GM12878 (cell line): Measurements from ENCODE around the gene RNF186.

ENCODE experiments used
- CUX1 ChIP-seq: IDR thresholded peaks from 2 replicates; pipeline ENCODE4 v1.6.1; 2012; ENCODE audit warnings: improper control_type of control experiment, low read depth, low read length; ENCODE audit not compliant: insufficient replicate concordance
- ETV6 ChIP-seq, 2 experiments: fragments of 450-650 bp in 1 of 2; IDR thresholded peaks in 1 of 2; conservative IDR thresholded peaks in 1 of 2; 2 replicates each; pipeline ENCODE4 v1.6.1; 2014; ENCODE audit warnings: antibody characterized with exemption in 1 of 2, borderline replicate concordance in 1 of 2, low read depth in 1 of 2, mild to moderate bottlenecking in 1 of 2, moderate library complexity in 1 of 2
- EZH2 ChIP-seq: IDR thresholded peaks from 2 replicates; pipeline ENCODE4 v1.6.1; 2012; ENCODE audit warnings: low read depth, mild to moderate bottlenecking, control low read depth, inconsistent platforms, low read length, borderline replicate concordance; ENCODE audit not compliant: control insufficient read depth
- HDAC6 ChIP-seq: fragments of 200-600 bp; sonication (generic); IDR thresholded peaks from one replicate; pipeline ENCODE4 v1.8.0; 2017; ENCODE audit warnings: antibody characterized with exemption; ENCODE audit not compliant: unreplicated experiment
- TF ChIP-seq, protein P1 (sequence below): fragments of 450-650 bp; IDR thresholded peaks from 2 replicates; pipeline ENCODE4 v1.6.1; 2018; ENCODE audit warnings: borderline replicate concordance, mild to moderate bottlenecking; ENCODE audit not compliant: partially characterized antibody
- TF ChIP-seq, protein P2 (sequence below), 3 experiments: IDR thresholded peaks in 2 of 3; conservative IDR thresholded peaks in 1 of 3; 2 replicates each; pipeline ENCODE4 v1.5.1; 2011; ENCODE audit warnings: low read depth in 3 of 3, low read length in 3 of 3, mild to moderate bottlenecking in 3 of 3, control low read depth in 2 of 3, moderate library complexity in 2 of 3, inconsistent platforms in 1 of 3, mixed read lengths in 1 of 3; ENCODE audit not compliant: control insufficient read depth in 2 of 3, insufficient read depth in 1 of 3; ENCODE audit errors: extremely low read depth in 1 of 3

GRCh38 chr1:19837866-19838265, 22.8 kb upstream of the RNF186 start:
- TF ChIP-seq EZH2 (no peak), HDAC6 (no peak), CUX1 (no peak), ETV6 (conservative IDR thresholded peaks at IDR 0.05 in 1 of 2, IDR thresholded peaks at IDR 0.05 in 1 of 2; ENCODE audit: borderline replicate concordance in 1 of 2, low read depth in 1 of 2) (no peak)
- TF ChIP-seq, protein P1, sequence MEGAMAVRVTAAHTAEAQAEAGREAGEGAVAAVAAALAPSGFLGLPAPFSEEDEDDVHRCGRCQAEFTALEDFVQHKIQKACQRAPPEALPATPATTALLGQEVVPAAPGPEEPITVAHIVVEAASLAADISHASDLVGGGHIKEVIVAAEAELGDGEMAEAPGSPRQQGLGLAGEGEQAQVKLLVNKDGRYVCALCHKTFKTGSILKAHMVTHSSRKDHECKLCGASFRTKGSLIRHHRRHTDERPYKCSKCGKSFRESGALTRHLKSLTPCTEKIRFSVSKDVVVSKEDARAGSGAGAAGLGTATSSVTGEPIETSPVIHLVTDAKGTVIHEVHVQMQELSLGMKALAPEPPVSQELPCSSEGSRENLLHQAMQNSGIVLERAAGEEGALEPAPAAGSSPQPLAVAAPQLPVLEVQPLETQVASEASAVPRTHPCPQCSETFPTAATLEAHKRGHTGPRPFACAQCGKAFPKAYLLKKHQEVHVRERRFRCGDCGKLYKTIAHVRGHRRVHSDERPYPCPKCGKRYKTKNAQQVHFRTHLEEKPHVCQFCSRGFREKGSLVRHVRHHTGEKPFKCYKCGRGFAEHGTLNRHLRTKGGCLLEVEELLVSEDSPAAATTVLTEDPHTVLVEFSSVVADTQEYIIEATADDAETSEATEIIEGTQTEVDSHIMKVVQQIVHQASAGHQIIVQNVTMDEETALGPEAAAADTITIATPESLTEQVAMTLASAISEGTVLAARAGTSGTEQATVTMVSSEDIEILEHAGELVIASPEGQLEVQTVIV = no peak
- TF ChIP-seq, protein P2, sequence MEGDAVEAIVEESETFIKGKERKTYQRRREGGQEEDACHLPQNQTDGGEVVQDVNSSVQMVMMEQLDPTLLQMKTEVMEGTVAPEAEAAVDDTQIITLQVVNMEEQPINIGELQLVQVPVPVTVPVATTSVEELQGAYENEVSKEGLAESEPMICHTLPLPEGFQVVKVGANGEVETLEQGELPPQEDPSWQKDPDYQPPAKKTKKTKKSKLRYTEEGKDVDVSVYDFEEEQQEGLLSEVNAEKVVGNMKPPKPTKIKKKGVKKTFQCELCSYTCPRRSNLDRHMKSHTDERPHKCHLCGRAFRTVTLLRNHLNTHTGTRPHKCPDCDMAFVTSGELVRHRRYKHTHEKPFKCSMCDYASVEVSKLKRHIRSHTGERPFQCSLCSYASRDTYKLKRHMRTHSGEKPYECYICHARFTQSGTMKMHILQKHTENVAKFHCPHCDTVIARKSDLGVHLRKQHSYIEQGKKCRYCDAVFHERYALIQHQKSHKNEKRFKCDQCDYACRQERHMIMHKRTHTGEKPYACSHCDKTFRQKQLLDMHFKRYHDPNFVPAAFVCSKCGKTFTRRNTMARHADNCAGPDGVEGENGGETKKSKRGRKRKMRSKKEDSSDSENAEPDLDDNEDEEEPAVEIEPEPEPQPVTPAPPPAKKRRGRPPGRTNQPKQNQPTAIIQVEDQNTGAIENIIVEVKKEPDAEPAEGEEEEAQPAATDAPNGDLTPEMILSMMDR (IDR thresholded peaks at IDR 0.05 in 2 of 3, conservative IDR thresholded peaks at IDR 0.05 in 1 of 3; ENCODE audit: control insufficient read depth in 2 of 3, extremely low read depth in 1 of 3, insufficient read depth in 1 of 3, low read depth in 3 of 3, low read length in 3 of 3) = no peak
